Adipocyte (in vitro differentiated cells): Measurements from ENCODE around the gene KCNE4.

ENCODE experiments used
- DNase-seq: peaks from one replicate; pipeline ENCODE4 v3.0.0-alpha.2; 2015; ENCODE audit warnings: low read depth
- H3K27me3 ChIP-seq: replicated peaks from 2 replicates; pipeline ENCODE4 v1.7.0; 2013; ENCODE audit warnings: mild to moderate bottlenecking, low read length, moderate library complexity; ENCODE audit not compliant: control insufficient read depth, insufficient read depth
- H3K36me3 ChIP-seq: 2 replicates; pipeline ENCODE4 v1.7.0; 2013; ENCODE audit warnings: low read length, mild to moderate bottlenecking, moderate library complexity; ENCODE audit not compliant: control insufficient read depth, insufficient read depth, severe bottlenecking
- H3K4me1 ChIP-seq: 2 replicates; pipeline ENCODE4 v1.7.0; 2013; ENCODE audit warnings: mild to moderate bottlenecking, low read length, moderate library complexity; ENCODE audit not compliant: control insufficient read depth, insufficient read depth
- H3K4me3 ChIP-seq: 2 replicates; pipeline ENCODE4 v1.7.0; 2013; ENCODE audit warnings: mild to moderate bottlenecking, low read length, moderate library complexity
- H3K9ac ChIP-seq: 2 replicates; pipeline ENCODE4 v1.7.0; 2013; ENCODE audit warnings: mild to moderate bottlenecking, low read length, moderate library complexity
- H3K9me3 ChIP-seq: 2 replicates; pipeline ENCODE4 v1.7.0; 2013; ENCODE audit warnings: mild to moderate bottlenecking, low read length, moderate library complexity; ENCODE audit not compliant: control insufficient read depth

KCNE4 gene

DNA sequence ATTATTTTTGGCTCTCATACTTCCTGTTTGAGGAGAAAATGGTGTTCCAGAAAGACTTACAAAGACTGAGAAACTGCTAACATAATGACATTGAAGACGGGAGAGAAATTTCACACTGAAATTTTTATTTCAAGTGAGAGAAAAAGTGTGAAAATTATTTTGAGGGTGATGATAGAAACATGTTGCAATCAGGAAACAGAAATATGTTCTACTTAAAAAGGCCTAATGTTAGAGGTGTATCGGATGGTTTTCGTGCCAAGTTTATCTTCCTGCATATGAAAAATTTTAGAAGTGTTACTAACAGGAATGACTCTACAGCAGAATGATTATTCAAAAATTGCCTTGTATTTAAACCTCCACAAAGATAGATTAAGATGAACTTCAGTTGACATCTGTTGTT, 50.5 kb downstream of the KCNE4 start:
- Histone ChIP-seq H3K9me3 (no peaks in the 10 kb centered on the region), H3K36me3 (no peaks in the 10 kb centered on the region), H3K4me1 (peaks cover 21% of the 10 kb centered on the region), H3K9ac (no peak overlapping the region), H3K27me3 (no peaks in the 10 kb centered on the region), H3K4me3 (no peak overlapping the region)
- no peak for DNase-seq

- Histone ChIP-seq H3K9ac (no peak overlapping the region), H3K27me3 (no peaks in the 10 kb centered on the region), H3K4me1 (peaks cover 35% of the 10 kb centered on the region), H3K9me3 (no peaks in the 10 kb centered on the region), H3K36me3 (no peaks in the 10 kb centered on the region), H3K4me3 (no peak overlapping the region)
- DNase-seq, result no peak
These were observed 52.5 kb downstream of the KCNE4 start for GRCh38 chr2:223104336-223105132.
